Measurements from ENCODE around the gene FAM193A.
"Not testable (repeated sequence)": the region's sequence is repeated elsewhere in the genome, so short reads cannot be mapped to it uniquely, and the experiment has no call there.

Gene FAM193A

DNA sequence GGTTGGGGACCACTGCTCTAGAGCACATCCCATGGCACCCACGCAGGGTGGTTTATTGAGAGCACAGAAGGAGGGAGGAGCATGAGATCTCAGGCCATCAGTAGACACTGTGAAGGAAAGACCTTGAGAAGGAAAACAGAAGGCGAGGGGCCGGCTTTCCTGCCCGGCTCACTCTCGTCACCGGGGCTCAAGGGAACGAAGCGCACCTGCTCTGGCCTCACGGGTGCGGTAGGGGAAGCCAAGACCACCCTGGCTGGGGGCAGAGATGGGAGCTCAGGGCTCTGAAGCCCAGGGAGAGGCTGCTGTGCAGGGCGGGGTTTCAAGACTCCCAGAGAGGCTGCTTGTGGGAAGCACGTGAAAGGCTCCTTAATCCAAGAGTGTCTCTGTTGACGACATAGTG is 113.8 kb downstream of the FAM193A start:
- DNase-seq (ENCODE audit: low read depth in 2 of 2): no peak

DNA sequence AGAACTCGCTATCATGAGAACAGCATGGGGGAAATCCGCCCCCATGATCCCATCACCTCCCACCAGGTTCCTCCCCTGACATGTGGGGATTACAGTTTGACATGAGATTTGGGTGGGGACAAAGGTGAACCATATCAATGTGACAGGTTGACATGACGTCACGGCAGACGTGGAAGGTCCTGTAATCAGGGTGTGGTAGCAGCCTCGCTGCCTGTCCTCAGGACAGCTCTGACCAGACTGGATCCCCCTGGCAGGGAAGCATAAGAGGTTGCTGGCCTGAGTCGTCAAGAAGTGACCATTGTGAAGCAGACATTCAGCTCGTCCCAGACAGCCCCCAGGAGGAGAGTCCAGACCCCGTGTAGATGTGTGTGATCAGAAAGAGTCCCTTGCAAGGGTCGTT is 115.1 kb downstream of the FAM193A start:
- no peak for DNase-seq (ENCODE audit: low read depth in 2 of 2)

DNA sequence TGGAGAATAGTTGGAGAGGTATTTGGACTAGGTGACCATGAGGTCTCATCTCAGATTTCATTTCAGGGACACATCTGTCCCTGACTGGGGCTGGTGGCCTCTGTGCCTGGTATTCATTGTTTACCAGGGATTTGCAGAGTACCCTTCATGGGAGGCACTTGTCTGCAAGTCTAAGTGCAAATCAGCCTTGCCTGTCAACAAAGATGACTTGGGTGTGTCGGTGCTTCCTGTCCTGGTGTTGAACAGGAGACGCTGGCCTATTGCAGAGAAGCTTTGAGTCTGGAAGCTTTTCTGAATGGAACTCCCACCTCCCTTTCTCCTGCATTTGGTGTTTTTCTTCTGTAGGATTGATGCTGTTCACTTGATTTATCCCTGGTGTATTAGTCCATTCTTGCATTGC is 115.6 kb downstream of the FAM193A start:
- DNase-seq (ENCODE audit: low read depth in 2 of 2): no peak

DNA sequence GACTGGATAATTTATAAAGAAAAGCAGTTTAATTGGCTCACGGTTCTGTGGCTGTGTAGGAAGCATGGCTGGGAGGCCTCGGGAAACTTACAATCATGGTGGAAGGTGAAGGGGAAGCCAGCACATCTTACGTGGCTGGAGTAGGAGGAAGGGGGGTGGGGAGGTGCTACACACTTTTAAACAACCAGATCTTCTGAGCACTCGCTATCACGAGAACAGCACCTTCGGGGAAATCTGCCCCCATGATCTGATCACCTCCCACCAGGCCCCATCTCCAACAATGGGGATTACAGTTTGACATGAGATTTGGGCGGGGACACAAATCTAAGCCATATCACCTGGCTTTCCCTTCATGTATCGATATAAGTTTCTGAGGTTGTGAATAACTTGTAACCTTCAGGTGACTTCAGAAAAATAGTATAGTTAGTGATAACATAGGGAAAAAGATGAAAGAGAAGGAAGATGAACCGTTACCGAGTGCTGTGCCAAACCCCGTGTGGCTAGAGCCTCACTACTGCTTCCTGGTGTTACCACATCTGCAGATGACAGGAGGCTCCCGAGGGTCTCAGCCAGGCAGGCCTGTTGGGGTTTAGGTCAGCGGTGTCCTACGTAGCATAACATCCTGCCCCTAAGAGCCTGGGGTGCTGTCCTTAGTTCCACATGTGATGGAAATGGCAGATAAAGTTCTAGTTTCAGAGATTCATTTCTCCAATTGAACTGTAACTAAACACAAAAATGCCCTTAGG is 116.1 kb downstream of the FAM193A start:
- no peak for DNase-seq (ENCODE audit: low read depth in 2 of 2)

DNA sequence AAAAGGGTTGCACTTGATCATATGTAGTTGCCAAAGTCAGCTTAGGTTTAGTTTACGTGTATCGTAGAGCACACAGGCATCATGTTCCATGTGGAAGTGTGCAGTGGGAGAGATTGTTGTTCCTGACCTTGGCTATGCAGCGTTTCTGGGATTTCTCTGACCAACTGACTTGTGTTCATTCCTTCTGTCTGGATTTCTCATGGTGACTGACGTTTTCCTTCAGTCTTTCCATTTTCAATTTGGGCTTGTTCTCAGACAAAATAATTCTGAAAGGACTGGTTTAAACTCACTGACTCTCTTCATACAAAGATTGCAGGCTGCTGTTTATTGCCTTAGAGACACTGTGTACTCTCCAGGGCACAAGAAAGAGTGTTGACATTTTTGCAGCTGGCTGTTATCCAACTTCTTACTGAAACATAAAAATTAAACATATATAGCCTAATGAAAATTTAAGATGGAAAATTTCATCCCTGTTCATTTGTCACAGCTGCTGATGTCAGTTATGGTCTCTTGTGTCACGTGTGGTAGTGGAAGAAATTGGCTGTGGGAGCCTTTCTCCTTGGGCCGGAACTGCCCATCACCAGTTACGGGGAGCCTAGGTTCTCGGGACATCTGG is 124.3 kb downstream of the FAM193A start:
- no peak for DNase-seq (ENCODE audit: low read depth in 2 of 2)

DNA sequence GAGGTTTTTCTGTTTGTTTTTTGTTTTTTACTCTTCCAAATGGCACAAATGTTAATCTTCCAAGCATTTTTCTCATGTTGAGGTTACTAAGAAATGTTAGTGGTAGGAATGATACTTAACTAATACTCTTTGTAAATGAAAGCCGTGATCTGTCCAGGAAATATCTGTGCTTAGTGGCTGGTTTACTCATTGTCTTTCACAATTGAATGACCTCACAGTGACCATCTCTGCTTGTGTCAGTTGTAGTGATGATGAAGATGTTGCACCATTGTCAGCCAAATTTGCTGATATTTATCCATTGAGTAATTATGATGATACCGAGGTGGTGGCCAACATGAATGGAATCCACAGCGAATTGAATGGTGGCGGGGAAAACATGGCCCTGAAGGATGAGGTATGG is 126.2 kb downstream of the FAM193A start:
- no peak for DNase-seq (ENCODE audit: low read depth in 2 of 2)

DNA sequence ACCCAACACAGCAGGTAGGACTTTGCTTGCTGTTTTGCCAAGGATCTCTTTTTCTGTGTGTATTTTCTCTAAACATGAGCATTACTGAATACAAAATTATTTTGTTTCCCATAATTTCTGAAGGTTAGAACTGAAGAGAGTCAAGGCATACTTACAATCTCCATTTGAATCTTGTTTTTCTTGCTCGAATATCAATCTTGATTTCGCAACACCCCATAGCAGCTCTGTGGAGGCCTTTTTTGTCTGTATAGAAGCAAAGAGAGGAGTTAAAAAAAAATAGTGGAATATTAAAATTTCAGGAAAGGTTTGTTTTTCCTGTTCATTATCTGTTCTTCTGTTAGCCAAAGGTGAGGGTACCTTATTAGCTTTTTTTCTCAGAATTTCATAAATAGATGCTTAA is 126.8 kb downstream of the FAM193A start:
- no peak for DNase-seq (ENCODE audit: low read depth in 2 of 2)

DNA sequence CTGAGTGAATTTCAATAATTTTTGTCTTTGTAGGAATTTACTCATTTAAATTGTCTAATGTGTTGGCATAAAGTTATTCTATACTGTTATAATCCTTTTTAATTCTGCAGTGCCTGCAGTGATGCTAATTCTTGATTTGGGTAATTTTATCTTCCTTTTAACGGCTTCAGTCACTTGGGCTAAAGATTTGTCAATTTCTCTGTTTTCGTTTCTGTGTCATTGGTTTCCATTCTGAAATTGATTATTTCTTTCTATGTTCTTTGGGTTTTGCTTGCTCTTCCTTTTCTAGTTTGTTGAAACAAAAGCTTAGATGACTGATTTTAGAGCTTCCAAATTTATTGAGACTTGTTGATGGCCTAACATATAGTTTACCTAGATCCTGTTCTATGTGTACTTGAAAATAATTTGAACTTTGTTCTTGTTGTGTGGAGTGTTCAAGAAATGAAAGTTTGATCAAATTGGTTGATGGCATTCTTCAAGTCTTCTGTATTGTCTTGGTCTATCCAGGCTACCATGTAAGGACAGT is 130.3 kb downstream of the FAM193A start:
- no peak for DNase-seq (ENCODE audit: low read depth in 2 of 2)

DNA sequence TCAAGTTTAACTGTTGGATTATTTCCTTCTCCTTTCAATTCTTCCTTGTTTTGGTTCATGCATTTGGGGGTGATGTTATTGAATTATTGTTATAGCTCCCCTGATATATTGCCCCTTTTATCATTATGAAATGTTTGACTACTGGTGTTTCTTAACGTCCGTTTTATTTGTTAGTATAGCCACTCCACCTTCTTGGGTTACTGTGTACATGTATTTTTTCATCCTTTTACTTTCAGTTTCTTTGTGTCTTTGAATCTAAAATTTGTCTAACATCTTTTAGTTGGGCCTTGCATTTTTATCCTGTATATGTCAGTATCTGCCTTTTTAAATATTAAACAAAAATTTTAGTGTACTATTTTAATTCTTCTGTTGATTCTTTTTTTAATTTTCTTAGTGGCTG is 131.0 kb downstream of the FAM193A start:
- no peak for DNase-seq (ENCODE audit: low read depth in 2 of 2)

DNA sequence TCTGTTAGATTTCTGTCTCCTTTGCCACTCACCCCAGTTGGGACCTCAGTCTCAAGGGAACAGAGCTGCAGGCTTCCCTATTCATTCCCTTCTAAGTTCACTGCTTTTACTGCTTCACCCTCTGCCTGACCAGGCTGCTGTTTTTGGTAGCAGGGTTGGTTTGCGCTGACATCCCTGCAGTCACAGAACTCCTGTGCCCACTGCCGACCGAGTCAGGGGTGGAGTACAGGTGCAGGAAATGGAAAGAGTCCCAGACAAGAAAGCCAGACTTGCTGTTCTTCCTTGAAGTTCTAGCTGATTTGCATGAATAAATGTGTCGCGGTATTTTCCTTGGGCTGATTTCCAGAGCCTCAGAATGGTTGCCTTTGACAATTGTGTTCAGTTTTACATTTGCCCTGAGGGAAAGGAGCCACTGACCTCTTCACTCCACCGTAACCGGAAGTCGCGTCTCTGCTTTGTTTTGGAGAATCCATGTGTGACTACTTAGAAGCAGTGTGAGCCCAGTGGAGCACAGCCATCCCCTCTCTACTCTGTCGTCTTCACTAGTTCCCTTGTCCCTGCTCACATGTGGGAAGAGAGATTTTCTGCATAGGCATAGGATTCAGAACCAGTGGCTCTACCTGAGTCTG is 134.9 kb downstream of the FAM193A start:
- DNase-seq (ENCODE audit: low read depth in 2 of 2): no peak

DNA sequence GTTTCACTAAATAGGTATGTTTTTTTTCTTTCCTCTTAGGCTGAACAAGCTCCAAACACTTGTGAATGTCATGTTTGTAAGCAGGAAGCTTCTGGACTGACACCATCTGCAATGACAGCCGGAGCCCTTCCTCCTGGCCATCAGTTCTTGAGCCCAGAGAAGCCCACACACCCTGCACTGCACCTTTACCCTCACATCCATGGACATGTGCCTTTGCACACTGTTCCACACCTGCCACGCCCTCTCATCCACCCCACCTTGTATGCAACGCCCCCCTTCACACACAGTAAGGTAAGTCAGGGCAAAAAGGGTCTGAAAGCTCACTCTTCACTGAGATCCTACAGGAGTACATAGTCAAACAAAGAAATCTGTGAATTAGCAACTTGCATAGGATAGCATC is 135.6 kb downstream of the FAM193A start:
- DNase-seq (ENCODE audit: low read depth in 2 of 2): no peak

DNA sequence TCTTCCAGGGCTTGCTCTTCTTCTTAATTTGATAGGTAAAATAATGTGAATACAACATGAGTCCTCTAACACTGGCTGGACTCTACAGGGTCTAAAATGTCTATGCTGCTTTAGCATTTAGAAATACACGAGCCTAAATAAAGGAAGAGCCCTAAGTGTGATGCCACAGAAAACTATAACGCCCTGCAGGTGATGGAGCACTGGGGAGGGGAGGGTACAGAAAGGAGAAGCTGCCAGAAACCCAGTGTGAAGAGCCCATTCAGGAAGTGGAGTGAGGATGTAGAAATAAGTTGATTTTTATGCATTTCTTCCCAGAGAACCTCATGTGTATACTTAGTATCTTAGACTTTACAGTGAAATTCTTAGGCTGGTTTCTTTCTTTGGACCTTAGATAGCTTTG is 136.3 kb downstream of the FAM193A start:
- no peak for DNase-seq (ENCODE audit: low read depth in 2 of 2)

DNA sequence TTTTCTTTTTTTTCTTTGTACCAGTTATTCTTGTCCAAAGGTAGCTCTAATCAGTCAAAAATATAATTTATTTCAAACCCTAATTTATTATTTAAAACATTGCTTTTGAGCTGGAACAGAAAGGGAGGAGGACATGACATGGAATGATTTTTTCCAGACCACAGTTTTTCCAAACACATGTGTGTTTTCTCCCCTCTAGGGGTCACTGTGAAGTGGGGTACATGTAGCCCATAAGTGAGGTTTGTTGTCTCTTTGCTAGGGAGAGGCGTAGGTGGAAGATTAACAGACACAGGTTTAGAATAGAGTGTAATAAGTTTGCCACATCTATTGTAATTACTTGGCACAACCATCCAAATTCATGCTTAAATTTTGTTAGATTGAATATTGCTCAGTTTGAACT is 136.7 kb downstream of the FAM193A start:
- DNase-seq (ENCODE audit: low read depth in 2 of 2): no peak

DNA sequence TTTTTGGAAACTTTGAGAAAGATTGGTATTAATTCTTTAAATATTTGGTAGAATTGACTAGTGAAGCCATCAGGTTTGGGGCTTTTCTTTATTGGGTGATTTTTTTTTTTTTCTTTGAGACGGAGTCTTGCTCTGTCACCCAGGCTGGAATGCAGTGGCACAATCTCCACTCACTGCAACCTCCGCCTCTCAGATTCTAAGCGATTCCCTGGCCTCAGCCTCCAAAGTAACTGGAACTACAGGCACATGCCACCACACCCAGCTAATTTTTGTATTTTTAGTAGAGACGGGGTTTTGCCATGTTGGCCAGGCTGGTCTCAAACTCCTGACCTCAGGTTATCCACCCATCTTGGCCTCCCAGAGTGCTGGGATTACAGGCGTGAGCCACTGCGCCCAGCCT is 143.3 kb downstream of the FAM193A start:
- DNase-seq (ENCODE audit: low read depth in 2 of 2): not testable (repeated sequence)

DNA sequence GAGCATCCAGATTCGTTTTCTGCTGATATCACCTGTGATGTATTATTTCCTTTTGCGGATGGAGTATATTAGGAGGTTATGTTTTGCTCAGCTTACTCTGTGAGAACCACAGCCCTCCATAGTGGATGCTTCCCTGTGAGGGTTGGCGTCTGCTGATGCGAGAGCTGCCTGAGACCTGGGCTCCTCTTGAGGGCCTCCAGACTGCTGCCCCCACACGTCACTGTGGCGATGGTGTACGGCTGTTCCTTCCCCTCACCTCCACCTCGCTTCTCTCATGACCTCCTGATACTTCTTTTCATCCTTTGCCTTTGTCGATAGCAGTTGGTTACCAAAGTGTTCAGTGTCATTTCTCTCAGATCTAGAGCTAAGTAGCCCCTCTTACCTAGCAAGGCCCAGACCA is 148.0 kb downstream of the FAM193A start:
- no peak for DNase-seq (ENCODE audit: low read depth in 2 of 2)

DNA sequence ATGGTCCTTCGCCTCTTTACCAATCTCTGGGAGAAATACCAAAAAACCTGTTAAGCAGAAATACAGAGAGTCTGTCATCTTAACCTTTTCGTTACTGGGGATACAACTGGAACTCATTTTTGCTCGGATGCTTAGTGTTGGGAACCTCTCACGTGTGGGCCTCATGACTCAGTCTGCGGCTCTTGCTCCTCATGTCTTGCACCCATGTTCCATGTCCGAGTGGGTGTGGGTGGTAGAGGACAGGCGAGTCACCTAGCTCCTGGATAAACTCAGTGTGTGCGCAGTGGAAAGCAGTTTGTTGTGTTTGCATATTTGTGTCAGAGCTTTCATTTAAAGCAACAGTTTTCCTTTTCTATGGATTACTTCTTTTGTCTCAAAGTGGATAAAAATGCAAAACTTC is 149.1 kb downstream of the FAM193A start:
- DNase-seq (ENCODE audit: low read depth in 2 of 2): no peak

DNA sequence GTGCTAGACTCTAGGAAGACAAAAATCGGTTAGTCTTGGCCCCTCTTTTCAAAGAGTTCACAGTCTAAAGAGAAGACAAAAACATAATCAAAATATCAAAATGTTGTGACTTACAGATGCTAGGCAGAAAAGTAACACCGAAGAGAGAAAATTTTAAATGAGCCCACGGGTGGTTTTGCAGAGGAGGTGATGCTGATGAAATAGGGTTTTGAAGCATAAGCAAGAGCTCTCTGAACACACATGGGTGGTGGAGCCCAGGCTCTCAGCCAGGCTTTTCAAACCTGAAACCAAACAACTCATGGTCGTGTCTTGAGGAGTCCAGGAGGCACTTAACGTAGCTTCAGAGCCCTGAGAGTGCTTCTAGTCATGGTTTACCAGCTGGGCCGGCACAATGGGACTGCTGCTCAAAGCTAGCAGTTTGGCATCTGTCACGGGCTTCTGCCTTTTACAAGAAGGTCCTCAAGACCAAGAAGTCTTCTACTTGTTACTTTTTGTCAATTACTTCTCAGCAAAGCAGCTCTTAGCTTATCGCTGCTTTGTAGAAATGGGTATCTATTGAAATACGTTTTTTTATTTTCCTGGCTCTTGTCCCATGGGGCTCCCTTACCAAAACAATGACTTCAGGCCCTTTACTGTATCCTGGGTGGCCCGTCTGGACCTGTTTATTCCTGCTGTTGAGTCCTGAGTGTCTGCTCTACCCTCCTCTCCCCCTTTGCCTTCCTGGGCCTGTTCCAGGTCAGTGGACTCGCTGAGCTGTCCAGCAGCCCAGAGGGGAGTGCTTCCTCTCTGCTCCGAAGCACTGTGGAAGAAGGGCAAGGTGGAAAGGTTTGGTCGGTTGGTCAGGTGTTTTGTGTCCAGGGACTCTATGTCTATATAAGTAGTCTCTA is 150.2 kb downstream of the FAM193A start:
- DNase-seq (ENCODE audit: low read depth in 2 of 2): no peak

DNA sequence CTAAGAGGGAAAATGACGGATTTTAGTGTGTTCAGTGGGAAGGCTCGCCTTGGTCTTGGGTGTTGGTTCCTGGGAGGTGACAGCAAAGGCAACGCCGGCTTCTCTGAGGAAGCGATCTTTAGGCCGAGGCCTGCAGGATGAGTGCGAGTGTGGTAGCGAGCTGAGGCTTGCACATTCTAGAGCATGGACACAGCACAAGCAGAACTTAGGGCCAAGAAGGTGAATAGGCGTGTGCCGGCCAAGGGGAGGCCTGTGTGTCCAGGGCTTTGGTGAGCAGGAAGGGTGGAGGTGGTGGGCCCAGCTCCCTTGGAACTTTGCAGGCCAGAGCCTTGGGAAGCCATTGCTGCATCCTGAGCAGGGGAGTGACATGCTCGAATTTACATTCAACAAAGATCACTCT is 151.8 kb downstream of the FAM193A start:
- no peak for DNase-seq (ENCODE audit: low read depth in 2 of 2)

DNA sequence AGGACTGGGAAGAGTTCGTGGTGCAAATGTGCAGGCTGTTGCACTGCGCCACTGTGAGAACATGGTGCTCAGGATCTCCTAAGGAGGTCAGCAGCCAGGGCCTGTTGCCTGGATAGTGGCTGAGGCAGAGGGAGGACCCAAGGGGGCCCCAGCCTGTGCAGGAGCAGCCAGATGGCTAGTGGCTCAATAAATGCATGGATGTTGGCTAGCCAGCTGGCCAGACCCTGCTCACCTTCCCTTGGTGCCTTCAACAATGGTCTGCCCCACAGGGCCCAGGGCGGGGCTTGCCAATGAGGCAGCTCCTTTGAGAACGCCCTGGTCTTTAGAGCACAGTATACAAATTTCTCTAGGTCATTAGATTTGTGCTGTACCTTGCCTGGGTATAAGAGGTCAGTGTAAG is 152.2 kb downstream of the FAM193A start:
- DNase-seq (ENCODE audit: low read depth in 2 of 2): no peak

DNA sequence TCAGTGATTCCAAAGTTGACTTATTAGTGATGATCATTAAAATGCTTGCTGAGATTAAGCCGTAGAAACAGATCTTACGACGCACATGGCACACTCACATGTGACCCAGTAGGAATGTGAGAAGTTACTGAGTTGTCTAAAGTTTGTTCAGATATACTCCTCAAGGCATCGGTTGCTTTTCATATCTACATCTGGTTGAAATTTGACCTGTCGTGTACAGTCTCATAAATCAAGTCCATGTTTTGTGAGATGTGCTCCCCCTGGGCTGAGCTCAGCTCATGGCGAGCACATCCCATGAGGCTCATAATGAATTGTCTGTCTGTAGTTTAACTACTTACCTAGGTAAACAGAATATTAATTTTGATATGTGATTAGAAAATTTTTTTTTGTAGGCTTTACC is 152.7 kb downstream of the FAM193A start:
- DNase-seq (ENCODE audit: low read depth in 2 of 2): no peak

DNA sequence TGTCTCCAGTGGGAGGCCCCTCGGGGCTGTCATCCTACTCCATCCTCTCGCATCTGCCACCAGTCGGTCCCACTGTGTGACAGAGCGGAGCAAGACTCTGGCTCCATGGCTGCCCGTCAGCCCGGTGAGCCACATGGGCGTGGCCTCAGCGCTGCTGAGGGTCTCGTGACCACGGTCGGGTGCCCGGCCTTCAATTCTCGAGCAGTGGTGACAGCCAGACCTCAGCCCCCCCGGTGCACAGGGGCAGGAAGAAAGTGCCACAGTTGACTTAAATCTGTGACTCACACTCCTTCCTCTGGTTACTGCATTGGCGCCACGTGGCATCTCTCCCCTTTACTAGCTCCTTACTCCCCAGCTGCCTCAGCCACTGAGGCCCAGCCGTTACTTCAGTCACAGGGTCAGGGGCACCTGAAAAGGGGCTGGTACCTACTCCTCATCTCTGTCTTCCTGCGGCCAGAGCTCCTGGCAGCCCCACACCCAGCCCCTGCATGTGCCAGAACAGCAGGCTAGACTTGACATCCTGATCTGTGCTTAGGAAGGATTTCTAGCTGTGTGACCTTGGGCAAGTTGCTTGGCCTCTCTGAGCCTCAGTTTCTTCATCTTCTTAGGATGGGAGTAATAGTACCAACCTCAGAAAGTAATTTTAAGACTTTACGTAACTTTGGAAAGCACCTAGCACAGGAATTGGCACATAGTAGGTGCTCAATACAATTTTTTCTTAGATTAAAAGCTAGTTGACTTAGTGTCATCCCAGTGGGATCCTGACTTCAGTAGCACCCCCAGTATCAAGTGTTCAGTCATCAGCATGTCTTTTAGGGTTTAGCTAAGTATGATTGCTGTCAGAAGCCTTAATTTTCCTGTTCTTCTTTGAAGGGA is 153.6 kb downstream of the FAM193A start:
- DNase-seq (ENCODE audit: low read depth in 2 of 2): peak; percentile 11 to 24
